Right lobe of liver (tissue), 4 donors: ENCODE measurements around the gene IQSEC3.

Experiments
- POLR2A ChIP-seq: fragments of 450-650 bp; IDR thresholded peaks from one replicate; pipeline ENCODE4 v1.6.1; 2017; ENCODE audit warnings: antibody characterized with exemption, mild to moderate bottlenecking
- TF ChIP-seq, protein P1 (sequence below), 4 donors: fragments of 200-600 bp in 3 of 4; fragments of 450-650 bp in 1 of 4; IDR thresholded peaks; one replicate each; pipeline versions ENCODE4 v1.5.1 to v1.8.0; 2016 to 2022; ENCODE audit warnings: antibody characterized with exemption in 4 of 4, mild to moderate bottlenecking in 2 of 4
- donor health status: DM: no; HTN: no; CAD: no.
- donor health status: DM: no; HTN: no; CAD: no.
- donor health status: DM: no; HTN: yes; CAD: no.

GRCh38 chr12:106118-106591 lies 39.6 kb downstream of the IQSEC3 start:
- TF ChIP-seq, protein P1, sequence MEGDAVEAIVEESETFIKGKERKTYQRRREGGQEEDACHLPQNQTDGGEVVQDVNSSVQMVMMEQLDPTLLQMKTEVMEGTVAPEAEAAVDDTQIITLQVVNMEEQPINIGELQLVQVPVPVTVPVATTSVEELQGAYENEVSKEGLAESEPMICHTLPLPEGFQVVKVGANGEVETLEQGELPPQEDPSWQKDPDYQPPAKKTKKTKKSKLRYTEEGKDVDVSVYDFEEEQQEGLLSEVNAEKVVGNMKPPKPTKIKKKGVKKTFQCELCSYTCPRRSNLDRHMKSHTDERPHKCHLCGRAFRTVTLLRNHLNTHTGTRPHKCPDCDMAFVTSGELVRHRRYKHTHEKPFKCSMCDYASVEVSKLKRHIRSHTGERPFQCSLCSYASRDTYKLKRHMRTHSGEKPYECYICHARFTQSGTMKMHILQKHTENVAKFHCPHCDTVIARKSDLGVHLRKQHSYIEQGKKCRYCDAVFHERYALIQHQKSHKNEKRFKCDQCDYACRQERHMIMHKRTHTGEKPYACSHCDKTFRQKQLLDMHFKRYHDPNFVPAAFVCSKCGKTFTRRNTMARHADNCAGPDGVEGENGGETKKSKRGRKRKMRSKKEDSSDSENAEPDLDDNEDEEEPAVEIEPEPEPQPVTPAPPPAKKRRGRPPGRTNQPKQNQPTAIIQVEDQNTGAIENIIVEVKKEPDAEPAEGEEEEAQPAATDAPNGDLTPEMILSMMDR (IDR thresholded peaks at IDR 0.05): no peak
- TF ChIP-seq POLR2A: no peak
